Activated CD4-positive, CD25-positive, alpha-beta regulatory T cell treated with anti-CD3 and anti-CD28 coated beads, Interleukin-2, amount 50 U/mL, for 24 hours (primary cell): ENCODE results near the gene FRMPD1.
A peak's percentile ranks its signal among the peaks of the same experiment; 100 is the strongest.
"Not testable (repeated sequence)": the region's sequence is repeated elsewhere in the genome, so short reads cannot be mapped to it uniquely, and the experiment has no call there.

Experiments
- ATAC-seq, 2 donors: fragments of 150-1000 bp; cut with Tn5 transposase; one replicate each; pipeline ENCODE4 v1.10.0; 2021; ENCODE audit warnings: mild to moderate bottlenecking in 1 of 2, moderate library complexity in 1 of 2

The FRMPD1 gene, protein sequence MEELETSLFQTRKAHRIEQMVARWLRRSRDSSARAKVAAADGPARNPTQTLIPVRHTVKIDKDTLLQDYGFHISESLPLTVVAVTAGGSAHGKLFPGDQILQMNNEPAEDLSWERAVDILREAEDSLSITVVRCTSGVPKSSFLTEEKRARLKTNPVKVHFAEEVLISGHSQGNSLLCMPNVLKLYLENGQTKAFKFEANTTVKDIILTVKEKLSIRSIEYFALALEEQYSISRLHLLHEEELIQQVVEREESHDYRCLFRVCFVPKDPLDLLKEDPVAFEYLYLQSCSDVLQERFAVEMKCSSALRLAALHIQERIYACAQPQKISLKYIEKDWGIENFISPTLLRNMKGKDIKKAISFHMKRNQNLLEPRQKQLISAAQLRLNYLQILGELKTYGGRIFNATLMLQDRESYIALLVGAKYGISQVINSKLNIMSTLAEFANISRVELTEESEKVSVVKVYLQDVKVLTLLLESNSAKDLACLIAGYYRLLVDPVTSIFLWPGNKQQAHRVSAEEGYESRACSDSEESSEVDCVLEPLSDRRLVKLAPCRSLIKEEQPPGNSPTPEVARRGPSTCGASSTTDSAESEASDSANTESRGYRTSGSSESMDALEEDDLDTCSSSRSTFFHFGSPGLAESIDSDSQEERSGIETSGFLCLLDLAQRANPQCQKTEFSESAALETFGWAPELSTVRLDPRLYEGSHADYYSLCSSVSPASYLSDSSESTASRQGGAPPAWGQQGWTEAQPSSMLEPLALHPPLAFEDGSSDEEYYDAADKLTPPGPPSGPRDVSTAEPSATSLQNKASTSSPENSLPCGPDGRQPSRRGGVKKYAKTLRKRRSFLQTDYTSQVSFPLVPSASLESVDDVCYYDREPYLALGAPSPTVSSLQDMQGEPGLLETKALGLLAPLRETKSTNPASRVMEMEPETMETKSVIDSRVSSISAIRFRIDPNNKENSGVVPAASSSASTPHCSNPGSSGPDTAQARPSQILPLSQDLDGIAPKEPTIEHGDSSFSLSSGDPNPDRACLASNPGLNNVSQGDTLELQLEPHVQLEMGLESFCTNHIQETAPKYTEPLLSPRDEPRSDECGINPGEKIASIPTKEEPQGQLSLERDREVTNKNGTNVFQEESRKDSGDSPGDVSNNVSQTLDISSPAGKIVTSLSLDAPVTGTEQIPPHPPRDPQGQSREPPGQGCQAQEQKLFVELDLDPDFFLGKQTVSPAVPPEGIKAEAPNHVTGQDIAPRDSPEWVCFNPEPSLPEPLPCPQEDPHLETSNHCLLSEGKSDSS (N-terminal part only)

DNA sequence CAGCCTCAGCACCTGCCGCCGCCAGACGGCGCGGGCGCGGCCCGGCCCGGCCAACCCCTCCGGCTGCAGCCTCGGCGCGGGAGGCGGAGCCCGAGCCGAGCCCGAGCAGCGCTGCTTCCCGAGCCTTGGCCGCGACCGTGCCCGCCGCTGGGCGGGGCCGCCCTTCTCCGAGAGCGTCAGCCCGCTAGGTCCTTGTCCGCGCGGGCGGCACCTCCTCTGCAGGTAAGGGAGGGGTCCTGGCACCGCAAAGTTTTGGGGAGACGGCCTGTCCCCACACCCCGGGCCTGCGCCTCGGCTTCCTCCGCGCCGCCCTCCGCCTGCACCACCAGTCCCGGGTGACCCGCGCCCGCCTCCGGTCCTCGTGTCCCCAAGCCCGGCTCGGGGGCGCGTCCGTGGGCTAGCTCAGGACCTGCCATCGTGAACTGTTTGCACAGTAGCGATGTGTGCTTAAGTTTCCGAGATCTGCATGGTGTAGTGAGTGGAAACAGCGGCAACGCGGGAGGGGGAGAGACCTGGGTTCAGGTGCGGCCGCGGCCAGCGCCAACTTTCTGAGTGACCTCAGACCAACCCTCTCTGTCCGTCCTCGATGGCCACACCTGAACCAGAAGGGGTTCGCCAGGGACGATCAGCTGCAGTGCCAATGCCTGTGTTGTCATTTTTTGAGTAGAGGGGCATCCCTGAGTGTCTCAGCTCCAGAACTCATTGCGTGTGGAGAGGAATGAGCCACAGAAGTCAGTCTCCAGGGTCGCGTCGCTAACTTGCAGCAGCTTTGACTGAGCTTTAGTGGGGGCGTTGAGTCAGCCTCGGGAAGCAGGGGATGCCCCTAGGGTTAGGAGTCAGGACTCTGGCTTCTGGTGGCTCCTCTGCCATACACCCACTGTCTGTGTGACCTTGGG lies at the start of gene FRMPD1:
TSS of gene FRMPD1 (plus strand) at position 82 of the 896 bp plus-strand sequence. CDS start 41,688 bp downstream, outside the sequence.
- ATAC-seq: peak; percentile 84 to 91

DNA sequence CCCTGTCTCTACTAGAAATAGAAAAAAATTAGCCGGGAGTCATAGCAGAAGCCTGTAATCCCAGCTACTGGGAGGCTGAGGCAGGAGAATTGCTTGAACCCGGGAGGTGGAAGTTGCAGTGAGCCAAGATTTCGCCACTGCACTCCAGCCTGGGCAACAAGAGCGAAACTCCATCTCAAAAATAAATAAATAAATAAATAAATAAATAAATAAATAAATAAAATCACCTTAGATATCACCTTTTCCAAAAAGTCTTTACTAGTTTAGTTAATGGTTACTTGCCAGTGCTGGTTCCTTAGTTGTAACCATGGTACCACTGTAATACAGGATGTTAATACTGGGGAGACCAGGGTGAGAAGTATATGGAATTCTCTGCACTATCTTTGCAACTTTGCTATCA lies 48.7 kb upstream of the FRMPD1 start:
- not testable (repeated sequence) for ATAC-seq

DNA sequence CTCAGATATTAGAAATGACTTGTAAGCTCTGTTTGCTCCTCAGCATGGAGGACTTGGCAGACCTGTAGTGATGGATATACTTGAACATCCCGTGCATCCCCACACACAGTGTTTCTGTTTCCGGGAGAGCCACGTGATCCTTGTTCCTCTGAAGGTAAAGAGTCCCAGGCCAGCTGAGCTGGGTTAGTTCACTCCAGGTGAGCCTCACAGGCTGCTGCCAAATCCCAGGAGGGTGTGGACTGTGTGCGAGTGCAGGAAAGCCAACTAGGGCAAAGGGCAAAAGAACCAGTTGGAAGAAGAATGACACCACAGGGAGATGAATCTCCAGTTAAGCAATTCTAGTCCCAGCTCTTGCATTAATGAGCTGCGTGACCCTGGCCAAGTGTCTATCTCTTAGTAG lies 47.9 kb upstream of the FRMPD1 start:
- no peak for ATAC-seq

DNA sequence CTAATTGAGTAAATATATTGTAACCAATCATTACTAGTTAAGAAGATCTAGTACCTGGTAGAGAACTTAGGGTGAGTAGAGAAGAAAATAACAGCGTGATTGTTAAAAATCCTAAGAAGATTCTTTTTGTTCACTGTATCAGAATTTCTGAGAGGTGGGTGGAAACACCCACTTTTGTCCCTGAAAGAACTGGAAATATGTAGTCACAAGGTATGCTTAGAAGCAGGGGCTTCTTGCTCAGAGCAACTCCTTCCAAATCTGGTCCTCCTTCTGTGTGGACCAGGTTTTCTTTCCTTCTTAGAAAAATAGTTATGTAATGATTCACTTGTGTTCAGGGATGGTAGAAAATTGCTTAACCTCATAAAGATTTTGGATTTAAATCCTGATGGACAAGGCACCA lies 46.5 kb upstream of the FRMPD1 start:
- ATAC-seq: no peak

DNA sequence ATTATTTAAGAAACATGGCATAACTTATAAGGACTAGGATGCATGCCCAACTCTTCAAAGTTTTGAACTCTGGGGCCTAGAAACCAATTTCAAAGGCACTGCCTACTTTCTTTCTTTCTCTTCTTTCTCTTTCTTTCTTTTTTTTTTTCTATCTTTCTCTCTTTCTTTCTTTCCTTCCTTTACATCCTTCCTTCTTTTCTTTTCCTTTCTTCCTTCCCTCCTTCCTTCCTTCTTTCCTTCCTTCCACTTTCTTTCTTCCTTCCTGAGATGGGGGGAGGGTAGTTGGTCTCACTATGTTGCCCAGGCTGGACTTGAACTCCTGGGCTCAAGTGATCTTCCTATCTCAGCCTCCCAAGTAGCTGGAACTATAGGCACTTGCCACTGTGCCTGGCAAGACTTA lies 42.5 kb upstream of the FRMPD1 start:
- ATAC-seq: no peak

DNA sequence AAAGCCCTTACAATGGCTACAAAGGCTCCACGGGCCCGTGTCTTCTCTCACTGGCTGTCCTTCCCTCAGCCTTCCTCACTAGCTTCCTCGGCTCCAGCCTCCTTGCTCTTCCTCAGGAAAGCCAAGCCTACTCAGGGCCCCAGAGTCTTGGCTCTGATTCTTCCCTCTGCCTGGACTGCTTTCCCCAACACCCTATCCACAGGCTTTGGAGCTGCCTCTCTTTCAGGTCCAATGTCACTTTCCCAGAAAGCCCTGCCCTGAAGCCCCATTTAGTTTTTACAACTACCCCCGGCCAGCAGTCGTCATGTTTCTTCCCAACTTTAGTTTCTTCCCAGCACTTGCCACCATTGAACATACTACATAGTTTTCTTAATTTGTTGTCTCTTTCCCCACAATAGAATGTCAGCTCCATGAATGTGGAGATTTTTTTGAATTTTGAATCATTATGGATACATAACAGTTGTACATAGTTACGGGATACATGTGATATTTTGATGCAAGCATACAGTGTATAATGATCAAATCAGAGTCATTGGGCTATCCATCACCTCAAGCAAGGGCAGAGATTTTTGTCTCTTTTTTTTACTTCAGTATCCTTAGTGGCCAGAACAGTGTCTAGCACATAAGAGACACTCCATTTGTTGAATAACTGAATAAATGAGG lies 40.9 kb upstream of the FRMPD1 start:
- ATAC-seq: no peak

DNA sequence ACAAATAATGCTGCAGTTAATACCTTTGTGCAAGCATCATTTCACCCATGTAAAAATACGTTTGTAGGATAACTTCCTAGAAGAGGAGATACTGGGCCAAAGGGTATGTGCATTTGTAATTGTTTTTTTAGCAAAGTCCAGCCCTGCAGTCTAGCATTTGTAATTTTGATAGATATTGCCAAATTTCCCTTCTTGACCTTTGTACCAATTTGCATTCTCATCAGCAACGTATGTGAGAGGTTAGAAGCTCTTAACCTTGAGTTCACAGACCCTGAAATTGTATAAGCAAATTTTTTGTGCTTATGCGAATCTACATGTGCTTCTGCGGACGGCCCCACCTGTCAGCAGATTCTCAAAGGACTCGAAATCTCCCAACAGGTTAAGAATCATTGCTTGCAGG lies 39.7 kb upstream of the FRMPD1 start:
- no peak for ATAC-seq

DNA sequence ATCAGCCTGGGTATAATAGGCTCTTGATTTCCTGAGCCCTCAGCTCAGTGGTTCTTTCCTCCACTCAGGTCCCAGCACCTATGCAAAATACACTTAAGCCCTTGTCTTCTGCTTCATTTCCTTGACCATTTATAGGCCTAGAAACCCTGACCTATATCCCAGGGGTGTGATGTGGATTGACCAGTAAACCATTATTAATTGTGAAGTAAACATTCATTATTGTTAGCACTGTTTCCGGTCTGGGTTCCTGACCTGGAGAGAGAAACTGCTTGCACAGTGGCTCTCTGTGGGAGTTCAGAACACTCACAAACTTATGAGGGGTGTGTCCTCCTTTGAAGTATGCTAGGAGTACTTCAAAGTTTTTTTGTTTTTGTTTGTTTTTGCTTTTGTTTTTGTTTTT lies 38.8 kb upstream of the FRMPD1 start:
- ATAC-seq: no peak

DNA sequence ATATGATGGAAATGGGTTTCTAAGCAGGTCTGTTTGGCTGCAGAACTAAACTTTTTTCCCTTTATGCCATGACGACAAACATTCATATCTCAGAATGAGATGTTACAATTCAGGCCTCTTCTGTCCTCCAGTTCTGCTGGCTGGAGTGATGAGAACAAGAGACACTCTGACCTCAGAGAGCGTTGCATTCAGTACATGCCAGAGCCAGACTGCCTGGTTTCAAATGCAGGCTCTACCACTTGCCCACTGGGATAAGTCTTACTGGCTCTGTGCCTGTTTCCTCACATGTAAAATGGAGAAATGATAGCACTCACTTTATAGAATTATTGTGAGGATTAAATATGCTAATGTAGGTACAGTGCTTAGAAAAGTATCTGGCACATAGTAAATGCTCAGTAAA lies 33.6 kb upstream of the FRMPD1 start:
- no peak for ATAC-seq

DNA sequence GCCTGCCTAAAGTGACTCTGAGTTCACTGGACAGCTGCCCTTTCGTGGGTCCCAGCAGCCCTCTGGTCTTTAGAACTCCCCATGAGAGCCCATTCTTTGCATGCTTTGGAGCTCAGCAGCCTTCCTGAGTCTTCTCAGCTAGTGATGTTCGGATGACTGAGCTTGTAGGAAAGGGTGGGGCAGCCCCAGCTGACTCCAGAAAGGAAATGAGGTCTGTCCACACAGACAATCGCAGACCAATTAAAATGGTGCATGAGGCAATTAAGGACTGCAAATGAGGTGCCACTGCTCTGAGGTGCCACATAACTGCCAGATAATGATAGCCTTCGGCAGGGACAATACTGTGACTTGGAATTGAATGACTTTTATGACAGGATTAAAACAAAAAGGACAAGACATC lies 32.9 kb upstream of the FRMPD1 start:
- no peak for ATAC-seq

DNA sequence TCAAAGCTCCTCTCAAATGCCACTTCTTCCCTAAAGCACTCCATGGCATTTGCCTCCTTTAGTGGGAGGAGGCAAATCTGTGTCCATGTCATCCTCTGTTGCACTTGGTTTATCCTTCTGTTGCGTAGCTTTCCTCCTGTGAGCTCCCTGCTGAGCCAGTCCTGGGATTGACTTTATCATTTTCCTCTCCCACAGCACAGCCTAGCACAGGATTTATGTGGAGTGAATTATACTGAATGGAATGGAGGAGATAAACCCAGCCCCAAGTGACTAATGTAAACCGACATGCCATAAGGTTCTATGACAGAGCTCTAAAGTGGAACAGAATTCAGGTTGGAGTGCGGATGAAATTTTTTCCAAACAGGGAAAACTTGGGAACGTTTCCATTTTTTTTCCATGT lies 31.9 kb upstream of the FRMPD1 start:
- ATAC-seq: no peak

DNA sequence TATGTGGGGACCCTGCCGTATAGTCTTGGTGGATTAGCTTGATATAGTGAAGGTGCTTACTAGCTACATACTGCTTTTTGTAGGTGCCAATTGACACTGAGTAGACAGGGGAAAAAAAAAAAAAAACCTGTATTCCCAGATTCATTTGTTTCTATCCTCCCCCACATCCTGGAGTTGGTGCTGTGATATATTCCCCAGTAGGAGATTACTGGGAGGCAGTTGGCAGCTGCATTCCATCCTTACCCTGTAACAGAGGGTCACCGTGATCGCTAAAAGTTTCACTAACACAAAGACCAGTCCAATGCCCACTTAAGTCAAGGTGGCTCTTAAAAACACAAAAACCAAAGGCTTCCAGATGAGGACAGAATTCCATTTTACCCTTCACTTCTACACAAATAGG lies 30.9 kb upstream of the FRMPD1 start:
- no peak for ATAC-seq

DNA sequence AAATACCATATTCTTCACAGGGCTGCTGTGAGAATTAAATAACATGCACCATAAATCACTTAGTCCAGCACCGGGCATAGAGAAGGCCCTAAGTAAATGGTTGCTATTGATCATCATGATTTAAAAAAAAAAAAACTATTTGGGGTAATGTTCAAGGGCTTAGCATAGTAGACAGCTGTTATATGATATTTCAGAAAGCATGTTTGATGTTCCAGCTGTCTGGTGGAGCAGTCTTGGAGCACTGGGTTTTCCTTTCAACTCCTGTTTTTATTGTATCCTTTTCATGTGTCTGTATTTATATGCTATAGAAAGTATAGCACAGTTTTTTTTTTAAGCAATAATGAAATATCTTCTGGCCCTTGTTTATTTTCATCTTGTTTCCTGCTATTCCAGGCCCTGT lies 30.4 kb upstream of the FRMPD1 start:
- ATAC-seq: no peak

DNA sequence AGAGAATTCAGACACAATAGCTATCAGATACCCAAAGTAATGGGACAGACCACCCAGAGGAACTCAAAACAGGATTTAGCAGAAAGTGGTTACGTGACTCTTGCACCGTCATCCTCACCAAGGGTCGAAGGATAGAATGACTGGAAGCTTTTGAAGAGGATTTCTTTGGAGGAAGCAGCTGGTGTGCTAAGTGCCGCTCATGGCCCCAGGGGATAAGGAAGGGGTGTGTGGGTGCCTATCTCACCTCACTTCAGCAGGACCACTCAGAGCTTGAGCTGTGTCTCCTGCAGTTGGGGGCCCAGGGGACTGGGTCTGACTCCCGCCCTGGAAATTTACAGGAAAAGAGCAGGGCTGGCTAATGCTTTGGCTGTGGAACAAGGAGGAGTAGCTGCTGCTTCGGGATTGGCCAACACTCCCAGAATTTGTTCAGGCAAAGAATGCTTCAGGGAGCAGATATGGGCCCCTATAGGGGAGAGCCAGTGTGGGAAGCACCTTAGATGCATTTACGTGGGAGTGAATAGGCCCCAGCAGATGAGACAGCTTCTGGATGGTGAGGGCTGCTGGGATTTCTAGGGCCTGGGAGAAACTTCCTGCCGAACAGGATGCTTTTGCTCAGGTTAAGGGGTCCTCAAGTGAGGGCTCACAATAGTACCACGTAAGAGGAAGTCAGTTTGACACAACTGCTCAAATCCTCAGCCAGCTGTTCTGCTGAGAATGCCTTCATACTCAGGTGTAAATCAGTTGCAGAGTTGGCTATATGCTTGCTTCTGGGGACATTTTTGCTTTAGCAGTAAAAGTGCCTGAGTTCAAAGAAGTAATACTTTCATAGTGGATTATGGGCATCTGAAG lies 29.3 kb upstream of the FRMPD1 start:
- ATAC-seq: no peak

DNA sequence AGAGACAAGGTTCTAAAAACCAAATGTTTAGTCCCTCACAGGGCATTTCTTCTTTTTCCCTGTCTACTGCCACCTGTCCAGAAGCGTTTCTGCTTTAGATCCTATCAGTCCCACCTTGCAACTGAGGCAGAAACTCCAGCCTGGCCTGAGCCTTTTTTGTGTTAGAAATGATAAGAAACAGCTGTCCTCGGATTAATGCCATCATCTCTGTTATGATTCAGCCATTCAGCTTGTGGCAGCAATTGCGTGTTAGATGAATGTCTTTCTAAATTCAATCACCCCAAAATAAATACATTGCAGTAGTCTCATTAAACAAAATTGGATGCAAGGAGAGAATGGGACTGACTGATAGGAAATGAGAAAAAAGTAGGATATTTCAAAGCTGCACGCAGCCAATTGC lies 28.3 kb upstream of the FRMPD1 start:
- ATAC-seq: no peak

DNA sequence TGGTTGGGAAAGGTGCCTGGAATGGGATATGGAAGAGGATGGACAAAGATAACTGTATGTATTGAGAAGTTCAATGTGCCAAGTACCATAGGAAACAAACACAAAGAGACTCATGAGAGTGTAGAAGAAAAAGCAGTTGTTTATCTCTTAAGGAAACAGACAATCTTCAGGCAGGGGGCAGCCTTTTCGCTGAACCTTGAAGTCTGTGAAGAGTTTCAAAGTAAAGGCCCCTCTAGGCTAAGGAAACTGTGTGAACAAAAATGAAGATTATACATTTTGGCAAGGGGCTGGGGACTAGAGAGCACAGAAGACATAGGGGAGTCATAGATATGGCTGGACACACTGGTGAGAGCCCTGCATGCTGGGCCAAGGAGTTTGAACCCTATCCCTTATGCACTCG lies 27.5 kb upstream of the FRMPD1 start:
- no peak for ATAC-seq

DNA sequence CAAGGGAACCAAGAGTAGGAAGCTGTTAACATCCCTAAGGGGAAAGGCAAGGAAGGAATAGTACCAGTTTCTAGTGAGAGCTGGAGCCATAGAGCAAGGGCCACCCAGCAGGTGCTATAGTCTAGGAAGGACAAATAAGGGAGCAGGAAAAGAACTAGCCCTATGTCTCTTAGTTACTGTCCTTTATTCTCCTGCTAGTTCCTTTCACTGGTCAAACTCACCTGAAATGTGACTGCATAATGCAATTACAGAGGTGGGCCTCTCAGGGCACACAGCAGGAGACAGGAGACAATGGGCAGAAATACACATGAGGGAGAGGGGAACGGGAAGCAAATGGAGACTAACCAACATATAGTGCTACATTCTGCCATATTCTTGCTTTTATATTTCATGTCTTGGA lies 26.7 kb upstream of the FRMPD1 start:
- no peak for ATAC-seq

DNA sequence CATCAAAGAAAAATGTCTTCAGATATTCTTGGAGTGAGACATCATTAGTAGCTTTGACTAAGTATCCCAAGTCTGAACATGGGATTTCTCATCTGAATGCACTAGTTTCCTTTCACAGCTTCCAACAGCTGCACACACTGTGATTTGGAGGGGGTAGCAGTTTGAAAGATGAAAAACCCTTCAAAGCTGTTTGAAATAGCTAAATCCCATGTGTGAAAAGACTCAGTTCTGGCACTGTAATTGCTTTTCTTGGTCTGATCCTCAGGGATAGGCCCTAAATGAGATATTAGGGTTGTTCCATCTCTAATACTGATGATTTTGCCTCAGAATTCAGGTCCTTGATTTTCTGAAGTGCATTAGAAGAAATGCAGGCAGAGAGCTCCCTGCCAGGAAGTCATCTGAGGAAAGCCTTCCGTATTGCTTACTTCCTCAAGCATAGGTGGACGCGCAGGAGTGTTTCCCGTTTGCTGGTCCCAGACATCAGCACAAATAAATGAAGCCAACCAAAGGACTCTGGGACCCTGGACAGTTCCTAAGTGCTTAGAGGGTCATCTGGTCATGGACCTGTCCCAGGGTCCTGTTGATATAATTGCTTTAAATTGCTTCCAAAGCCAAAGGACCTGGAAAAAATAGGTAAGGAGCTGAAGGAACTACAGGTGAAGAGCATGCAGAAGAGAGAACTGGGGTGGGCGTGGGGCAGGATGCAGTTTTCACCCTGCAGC lies 25.6 kb upstream of the FRMPD1 start:
- no peak for ATAC-seq

DNA sequence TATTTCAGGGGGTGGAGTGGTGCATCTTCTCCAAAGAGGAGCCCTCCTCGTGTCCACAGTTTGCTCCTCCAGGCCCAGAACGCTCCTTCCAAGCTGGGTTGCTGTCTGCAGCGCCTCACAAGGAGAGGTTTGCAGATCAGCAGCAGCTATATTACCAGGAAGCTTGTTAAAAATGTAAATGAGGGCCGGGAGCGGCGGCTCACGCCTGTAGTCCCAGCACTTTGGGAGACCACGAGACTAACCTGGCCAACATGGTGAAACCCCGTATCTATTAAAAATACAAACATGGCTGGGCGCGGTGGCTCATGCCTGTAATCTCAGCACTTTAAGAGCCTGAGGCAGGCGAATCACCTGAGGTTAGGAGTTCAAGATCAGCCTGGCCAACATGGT lies 25.0 kb upstream of the FRMPD1 start:
- ATAC-seq: no peak
